Measurements from ENCODE around the gene SEC23A.

Gene SEC23A

DNA sequence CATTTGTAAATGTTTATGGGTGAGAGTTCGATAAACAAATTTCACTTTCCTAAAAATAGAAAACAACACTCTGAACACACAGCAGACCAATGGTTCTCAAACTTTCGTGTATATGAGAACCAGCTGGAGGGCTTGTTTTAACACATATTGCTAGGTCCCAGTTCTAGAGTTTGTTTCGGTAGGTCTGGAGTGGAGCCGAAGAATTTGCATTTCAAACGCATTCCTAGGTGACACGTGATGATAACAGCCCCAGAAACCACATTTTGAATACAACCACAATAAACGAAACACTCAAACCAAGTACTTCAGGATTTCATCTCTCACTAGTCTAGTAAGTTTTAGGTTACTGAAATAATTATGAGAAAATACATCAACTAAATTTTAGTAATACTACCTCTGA lies 17.1 kb downstream of the SEC23A start:
- Histone ChIP-seq H3K27me3 (ENCODE audit: low read depth, low read length) (no peaks in the 10 kb centered on the region), H3K9ac (ENCODE audit: low read length) (no peak overlapping the region), H3K36me3 (replicated peaks; ENCODE audit: low read depth, low read length) (peaks cover 40% of the 10 kb centered on the region), H4K20me1 (ENCODE audit: insufficient read depth, low read length) (no peaks in the 10 kb centered on the region), H3K27ac (ENCODE audit: low read length) (no peak overlapping the region), H2AFZ (ENCODE audit: low read depth, low read length) (no peak overlapping the region), H3K4me3 (ENCODE audit: low read length) (no peak overlapping the region), H3K79me2 (ENCODE audit: low read length) (no peaks in the 10 kb centered on the region), H3K4me1 (ENCODE audit: low read length) (no peaks in the 10 kb centered on the region), H3K9me3 (ENCODE audit: insufficient read depth, low read length) (no peaks in the 10 kb centered on the region), H3K4me2 (ENCODE audit: low read length) (no peak overlapping the region)
- TF ChIP-seq, protein P1, sequence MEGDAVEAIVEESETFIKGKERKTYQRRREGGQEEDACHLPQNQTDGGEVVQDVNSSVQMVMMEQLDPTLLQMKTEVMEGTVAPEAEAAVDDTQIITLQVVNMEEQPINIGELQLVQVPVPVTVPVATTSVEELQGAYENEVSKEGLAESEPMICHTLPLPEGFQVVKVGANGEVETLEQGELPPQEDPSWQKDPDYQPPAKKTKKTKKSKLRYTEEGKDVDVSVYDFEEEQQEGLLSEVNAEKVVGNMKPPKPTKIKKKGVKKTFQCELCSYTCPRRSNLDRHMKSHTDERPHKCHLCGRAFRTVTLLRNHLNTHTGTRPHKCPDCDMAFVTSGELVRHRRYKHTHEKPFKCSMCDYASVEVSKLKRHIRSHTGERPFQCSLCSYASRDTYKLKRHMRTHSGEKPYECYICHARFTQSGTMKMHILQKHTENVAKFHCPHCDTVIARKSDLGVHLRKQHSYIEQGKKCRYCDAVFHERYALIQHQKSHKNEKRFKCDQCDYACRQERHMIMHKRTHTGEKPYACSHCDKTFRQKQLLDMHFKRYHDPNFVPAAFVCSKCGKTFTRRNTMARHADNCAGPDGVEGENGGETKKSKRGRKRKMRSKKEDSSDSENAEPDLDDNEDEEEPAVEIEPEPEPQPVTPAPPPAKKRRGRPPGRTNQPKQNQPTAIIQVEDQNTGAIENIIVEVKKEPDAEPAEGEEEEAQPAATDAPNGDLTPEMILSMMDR (IDR thresholded peaks at IDR 0.05; ENCODE audit: low read depth, low read length) = no peak
- TF ChIP-seq EZH2phosphoT487 (IDR thresholded peaks at IDR 0.05; ENCODE audit: low read depth) = no peak

DNA sequence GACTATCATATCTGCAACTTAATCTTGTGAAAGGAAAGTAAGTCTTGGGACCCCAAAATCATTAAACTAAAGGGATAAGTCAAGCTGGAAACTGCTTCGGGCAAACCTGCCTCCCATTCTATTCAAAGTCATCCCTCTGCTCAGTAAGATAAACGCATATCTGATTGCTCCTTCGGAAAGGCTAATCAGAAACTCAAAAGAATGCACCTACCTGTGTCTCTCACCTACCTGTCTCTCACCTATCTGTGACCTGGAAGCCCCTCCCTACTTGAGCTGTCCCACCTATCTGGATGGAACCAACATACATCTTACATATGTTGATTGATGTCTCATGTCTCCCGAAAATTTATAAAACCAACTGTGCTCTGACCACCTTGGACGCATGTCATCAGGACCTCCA lies 19.9 kb downstream of the SEC23A start:
- H3K4me3 ChIP-seq (ENCODE audit: low read length) = no peak overlapping the region
- no peaks in the 10 kb centered on the region for H3K79me2 ChIP-seq (ENCODE audit: low read length)
- H2AFZ ChIP-seq (ENCODE audit: low read depth, low read length) = no peak overlapping the region
- no peak overlapping the region for H3K27ac ChIP-seq (ENCODE audit: low read length)
- no peak for TF ChIP-seq EZH2phosphoT487 (IDR thresholded peaks at IDR 0.05; ENCODE audit: low read depth)
- H3K4me2 ChIP-seq (ENCODE audit: low read length) = no peak overlapping the region
- H3K4me1 ChIP-seq (ENCODE audit: low read length) = no peaks in the 10 kb centered on the region
- H3K36me3 ChIP-seq (replicated peaks; ENCODE audit: low read depth, low read length) = peaks cover 38% of the 10 kb centered on the region
- H3K9ac ChIP-seq (ENCODE audit: low read length) = no peak overlapping the region
- no peaks in the 10 kb centered on the region for H3K9me3 ChIP-seq (ENCODE audit: insufficient read depth, low read length)
- H3K27me3 ChIP-seq (ENCODE audit: low read depth, low read length) = no peaks in the 10 kb centered on the region
- no peaks in the 10 kb centered on the region for H4K20me1 ChIP-seq (ENCODE audit: insufficient read depth, low read length)

DNA sequence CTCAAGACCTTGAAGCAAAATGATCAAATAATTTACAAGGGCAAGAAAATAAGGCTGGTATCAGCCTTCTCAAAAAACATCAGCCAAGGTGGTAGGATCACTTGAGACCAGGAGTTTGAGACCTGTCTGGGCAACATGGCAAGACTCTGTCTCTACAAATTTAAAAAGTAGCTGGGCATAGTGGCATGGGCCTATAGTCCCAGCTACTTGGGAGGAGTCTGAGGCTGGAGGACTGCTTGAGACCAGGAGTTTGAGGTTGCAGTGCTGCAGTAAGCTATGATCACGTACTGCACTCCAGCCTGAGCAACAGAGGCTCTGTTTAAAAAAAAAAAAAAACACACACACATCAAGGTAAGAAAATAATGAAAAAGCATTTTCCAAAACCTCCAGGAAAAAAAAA lies 22.1 kb downstream of the SEC23A start:
- Histone ChIP-seq H3K36me3 (replicated peaks; ENCODE audit: low read depth, low read length) (peaks cover 30% of the 10 kb centered on the region), H3K4me2 (ENCODE audit: low read length) (no peak overlapping the region), H3K27me3 (ENCODE audit: low read depth, low read length) (no peaks in the 10 kb centered on the region), H3K4me3 (ENCODE audit: low read length) (no peak overlapping the region), H2AFZ (ENCODE audit: low read depth, low read length) (no peak overlapping the region), H3K4me1 (ENCODE audit: low read length) (no peaks in the 10 kb centered on the region), H4K20me1 (ENCODE audit: insufficient read depth, low read length) (no peaks in the 10 kb centered on the region), H3K9ac (ENCODE audit: low read length) (no peak overlapping the region), H3K79me2 (ENCODE audit: low read length) (no peaks in the 10 kb centered on the region), H3K27ac (ENCODE audit: low read length) (no peak overlapping the region), H3K9me3 (ENCODE audit: insufficient read depth, low read length) (no peaks in the 10 kb centered on the region)
- TF ChIP-seq, protein P1 (IDR thresholded peaks at IDR 0.05; ENCODE audit: low read depth, low read length) = no peak

DNA sequence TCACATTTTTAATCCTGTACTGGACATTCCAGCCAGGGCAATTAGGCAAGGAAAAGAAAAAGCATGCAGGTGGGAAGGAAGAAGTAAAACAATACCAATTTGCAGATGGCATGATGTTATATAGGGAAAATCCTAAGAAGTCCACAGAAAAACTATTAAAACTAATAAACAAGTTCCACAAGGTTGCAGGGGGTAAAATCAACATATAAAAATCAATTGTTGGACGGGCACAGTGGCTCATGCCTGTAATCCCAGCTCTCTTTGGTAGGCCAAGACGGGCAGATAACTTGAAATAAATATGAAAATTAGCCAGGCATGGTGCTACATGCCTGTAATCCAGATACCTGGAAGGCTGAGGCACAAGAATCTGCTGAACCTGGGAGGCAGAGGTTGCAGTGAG lies 31.9 kb downstream of the SEC23A start:
- peaks cover 25% of the 10 kb centered on the region for H3K36me3 ChIP-seq (replicated peaks; ENCODE audit: low read depth, low read length)
- no peak overlapping the region for H3K4me2 ChIP-seq (ENCODE audit: low read length)
- H3K4me1 ChIP-seq (ENCODE audit: low read length) = no peaks in the 10 kb centered on the region

More for the DNA sequence above, 31.9 kb downstream of the SEC23A start:
- Histone ChIP-seq H4K20me1 (ENCODE audit: insufficient read depth, low read length) (no peaks in the 10 kb centered on the region), H2AFZ (ENCODE audit: low read depth, low read length) (no peak overlapping the region), H3K9ac (ENCODE audit: low read length) (no peak overlapping the region), H3K9me3 (ENCODE audit: insufficient read depth, low read length) (no peaks in the 10 kb centered on the region), H3K27me3 (ENCODE audit: low read depth, low read length) (no peaks in the 10 kb centered on the region), H3K27ac (ENCODE audit: low read length) (no peak overlapping the region), H3K4me3 (ENCODE audit: low read length) (no peak overlapping the region), H3K79me2 (ENCODE audit: low read length) (no peaks in the 10 kb centered on the region)
- TF ChIP-seq, protein P1 (IDR thresholded peaks at IDR 0.05; ENCODE audit: low read depth, low read length) = no peak
- TF ChIP-seq EZH2phosphoT487 (IDR thresholded peaks at IDR 0.05; ENCODE audit: low read depth) = no peak
